Loucy (cell line): ENCODE measurements around the gene TDRD12.

ENCODE experiments used
- H2AFZ ChIP-seq: fragments of 200-600 bp; sonication (generic); 2 replicates; pipeline ENCODE4 v1.6.0; 2016; ENCODE audit warnings: antibody characterized with exemption, mild to moderate bottlenecking, low read length, moderate library complexity
- H3F3A ChIP-seq: fragments of 200-600 bp; 2 replicates; pipeline ENCODE4 v1.6.0; 2016; ENCODE audit warnings: antibody characterized with exemption, low read depth, mild to moderate bottlenecking
- H3K27me3 ChIP-seq: fragments of 200-600 bp; sonication (generic); 2 replicates; pipeline ENCODE4 v1.6.1; 2014; ENCODE audit warnings: low read length, mild to moderate bottlenecking; ENCODE audit not compliant: insufficient read depth, poor library complexity, severe bottlenecking
- H3K36me3 ChIP-seq: fragments of 200-600 bp; sonication (generic); 2 replicates; pipeline ENCODE4 v1.6.1; 2016; ENCODE audit warnings: low read length; ENCODE audit not compliant: insufficient read depth
- H3K4me1 ChIP-seq: fragments of 200-600 bp; sonication (generic); 2 replicates; pipeline ENCODE4 v1.5.1; 2014; ENCODE audit warnings: low read length, mild to moderate bottlenecking; ENCODE audit not compliant: insufficient read depth, poor library complexity, severe bottlenecking
- H3K4me2 ChIP-seq: fragments of 200-600 bp; sonication (generic); 2 replicates; pipeline ENCODE4 v1.6.0; 2014; ENCODE audit warnings: antibody characterized with exemption, low read length, low read depth, mild to moderate bottlenecking; ENCODE audit not compliant: poor library complexity, severe bottlenecking
- H3K4me3 ChIP-seq: fragments of 200-600 bp; sonication (generic); 2 replicates; pipeline ENCODE4 v1.5.1; 2014; ENCODE audit warnings: low read length, mild to moderate bottlenecking, mixed read lengths; ENCODE audit not compliant: poor library complexity, severe bottlenecking
- H3K79me2 ChIP-seq: fragments of 200-600 bp; sonication (generic); 2 replicates; pipeline ENCODE4 v1.6.1; 2014; ENCODE audit warnings: low read length; ENCODE audit not compliant: insufficient read depth
- H3K9ac ChIP-seq: fragments of 200-600 bp; sonication (generic); 2 replicates; pipeline ENCODE4 v1.6.0; 2014; ENCODE audit warnings: mild to moderate bottlenecking, low read depth, low read length, moderate library complexity; ENCODE audit not compliant: poor library complexity, severe bottlenecking
- H3K9me2 ChIP-seq: fragments of 200-600 bp; sonication (generic); replicated peaks from 2 replicates; pipeline ENCODE4 v1.6.1; 2016; ENCODE audit warnings: low read depth, low read length, mixed read lengths
- H3K9me3 ChIP-seq: fragments of 200-600 bp; sonication (generic); 2 replicates; pipeline ENCODE4 v1.6.1; 2014; ENCODE audit warnings: mild to moderate bottlenecking, antibody characterized with exemption, low read length, low read depth; ENCODE audit not compliant: insufficient read depth
- H4K20me1 ChIP-seq: fragments of 200-600 bp; sonication (generic); 2 replicates; pipeline ENCODE4 v1.6.0; 2014; ENCODE audit warnings: antibody characterized with exemption, low read length, mild to moderate bottlenecking; ENCODE audit not compliant: insufficient read depth, poor library complexity, severe bottlenecking
- CTCF ChIP-seq: fragments of 200-600 bp; sonication (generic); conservative IDR thresholded peaks from 2 replicates; pipeline ENCODE4 v1.5.1; 2014; ENCODE audit warnings: mild to moderate bottlenecking, antibody characterized with exemption, low read length
- EZH2phosphoT487 ChIP-seq: fragments of 200-600 bp; IDR thresholded peaks from 2 replicates; pipeline ENCODE4 v1.6.1; 2018; ENCODE audit warnings: antibody characterized with exemption, mild to moderate bottlenecking, moderate library complexity, borderline replicate concordance

The TDRD12 gene, protein sequence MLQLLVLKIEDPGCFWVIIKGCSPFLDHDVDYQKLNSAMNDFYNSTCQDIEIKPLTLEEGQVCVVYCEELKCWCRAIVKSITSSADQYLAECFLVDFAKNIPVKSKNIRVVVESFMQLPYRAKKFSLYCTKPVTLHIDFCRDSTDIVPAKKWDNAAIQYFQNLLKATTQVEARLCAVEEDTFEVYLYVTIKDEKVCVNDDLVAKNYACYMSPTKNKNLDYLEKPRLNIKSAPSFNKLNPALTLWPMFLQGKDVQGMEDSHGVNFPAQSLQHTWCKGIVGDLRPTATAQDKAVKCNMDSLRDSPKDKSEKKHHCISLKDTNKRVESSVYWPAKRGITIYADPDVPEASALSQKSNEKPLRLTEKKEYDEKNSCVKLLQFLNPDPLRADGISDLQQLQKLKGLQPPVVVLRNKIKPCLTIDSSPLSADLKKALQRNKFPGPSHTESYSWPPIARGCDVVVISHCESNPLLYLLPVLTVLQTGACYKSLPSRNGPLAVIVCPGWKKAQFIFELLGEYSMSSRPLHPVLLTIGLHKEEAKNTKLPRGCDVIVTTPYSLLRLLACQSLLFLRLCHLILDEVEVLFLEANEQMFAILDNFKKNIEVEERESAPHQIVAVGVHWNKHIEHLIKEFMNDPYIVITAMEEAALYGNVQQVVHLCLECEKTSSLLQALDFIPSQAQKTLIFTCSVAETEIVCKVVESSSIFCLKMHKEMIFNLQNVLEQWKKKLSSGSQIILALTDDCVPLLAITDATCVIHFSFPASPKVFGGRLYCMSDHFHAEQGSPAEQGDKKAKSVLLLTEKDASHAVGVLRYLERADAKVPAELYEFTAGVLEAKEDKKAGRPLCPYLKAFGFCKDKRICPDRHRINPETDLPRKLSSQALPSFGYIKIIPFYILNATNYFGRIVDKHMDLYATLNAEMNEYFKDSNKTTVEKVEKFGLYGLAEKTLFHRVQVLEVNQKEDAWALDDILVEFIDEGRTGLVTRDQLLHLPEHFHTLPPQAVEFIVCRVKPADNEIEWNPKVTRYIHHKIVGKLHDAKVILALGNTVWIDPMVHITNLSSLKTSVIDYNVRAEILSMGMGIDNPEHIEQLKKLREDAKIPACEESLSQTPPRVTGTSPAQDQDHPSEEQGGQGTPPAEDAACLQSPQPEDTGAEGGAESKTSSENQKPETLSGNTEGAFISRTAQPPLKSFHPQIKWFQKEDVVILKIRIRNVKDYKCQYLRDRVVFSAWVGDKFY (N-terminal part only)

DNA sequence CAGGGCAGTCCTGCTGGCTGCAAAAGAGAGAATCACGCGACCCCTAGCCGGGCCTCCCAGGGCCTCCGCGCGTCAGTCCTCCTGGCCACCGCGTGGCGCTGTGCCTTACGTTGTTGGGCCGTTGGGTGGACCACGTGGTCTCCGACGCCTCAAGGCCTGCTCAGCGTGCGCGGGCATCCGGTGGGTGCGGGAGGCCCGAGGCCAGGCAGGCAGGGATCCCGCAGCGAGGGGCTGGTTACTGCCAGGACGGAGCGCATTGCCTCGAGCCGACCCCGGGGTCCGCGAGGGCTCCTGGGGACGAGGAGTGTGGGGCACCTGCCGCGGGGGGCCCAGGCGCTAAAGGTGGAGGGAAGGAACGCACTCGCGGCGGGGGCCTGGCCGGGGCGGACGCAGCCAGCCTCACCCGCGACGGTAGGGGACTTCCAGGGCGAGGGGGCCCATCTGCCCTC lies at the start of gene TDRD12:
TDRD12 (plus strand) TSS at position 157 of the 449 bp plus-strand sequence. CDS start 306 bp downstream, outside the sequence.
- TF ChIP-seq CTCF: 0 out of 2 replicates have a peak, but pooled peaks have one; percentile 15
- TF ChIP-seq EZH2phosphoT487: no peak
- H3K9ac ChIP-seq: no peak within 1 kb of the TSS
- H2AFZ ChIP-seq: no peak within 1 kb of the TSS
- H4K20me1 ChIP-seq: no peaks in the 10 kb centered on the region
- no peaks in the 10 kb centered on the region for H3F3A ChIP-seq
- H3K79me2 ChIP-seq: no peaks in the 10 kb centered on the region
- peaks cover 11% of the 10 kb centered on the region for H3K4me1 ChIP-seq
- no peak within 1 kb of the TSS for H3K4me2 ChIP-seq
- no peak within 1 kb of the TSS for H3K4me3 ChIP-seq
- no peaks in the 10 kb centered on the region for H3K36me3 ChIP-seq
- no peaks in the 10 kb centered on the region for H3K27me3 ChIP-seq
- H3K9me3 ChIP-seq: no peaks in the 10 kb centered on the region
- no peaks in the 10 kb centered on the region for H3K9me2 ChIP-seq

DNA sequence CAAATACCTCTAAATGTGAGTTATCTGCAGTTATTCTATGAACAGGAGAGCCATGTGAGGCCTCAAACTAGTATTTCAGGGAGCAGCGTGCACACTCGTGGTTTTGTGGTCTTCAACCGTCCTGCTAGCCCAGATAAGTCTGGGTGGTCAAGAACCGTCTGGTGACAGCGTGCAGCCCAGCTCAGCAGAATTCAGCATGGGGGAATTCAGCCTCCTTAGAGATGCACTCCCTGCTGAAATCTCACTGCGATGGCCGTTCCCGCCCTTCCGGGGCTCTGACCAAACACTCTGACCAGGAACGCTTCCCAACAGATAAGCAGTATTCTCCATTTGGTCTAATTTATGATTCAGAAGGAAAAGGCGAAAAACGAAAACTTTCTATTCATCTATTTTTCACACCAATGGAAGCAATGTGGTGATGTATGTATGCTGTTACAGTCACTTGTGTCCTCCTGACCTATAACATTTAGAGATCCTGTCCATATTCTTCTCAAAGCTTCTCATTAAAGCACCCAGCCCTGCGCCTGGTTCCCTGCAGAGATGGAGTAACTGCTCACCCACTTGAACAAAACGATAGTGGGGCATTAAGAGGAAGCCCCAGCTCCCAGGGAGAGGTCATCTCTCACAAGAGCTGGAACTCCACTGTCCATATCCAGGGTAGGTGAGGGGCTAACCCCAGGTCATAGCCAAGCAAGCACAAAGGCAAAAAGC lies 47.5 kb upstream of the TDRD12 start:
- H3K27me3 ChIP-seq: no peaks in the 10 kb centered on the region
- H3K9me2 ChIP-seq: no peaks in the 10 kb centered on the region
- H2AFZ ChIP-seq: no peak overlapping the region
- H3K9me3 ChIP-seq: no peaks in the 10 kb centered on the region
- H3K79me2 ChIP-seq: peaks cover 79% of the 10 kb centered on the region
- no peak for TF ChIP-seq CTCF
- no peak for TF ChIP-seq EZH2phosphoT487
- H3F3A ChIP-seq: no peaks in the 10 kb centered on the region
- peak overlapping the region; percentile 82 for H3K9ac ChIP-seq
- peaks cover 51% of the 10 kb centered on the region for H3K4me1 ChIP-seq
- H3K36me3 ChIP-seq: peaks cover 1% of the 10 kb centered on the region; the same call in 1 of the 2 replicates
- H3K4me3 ChIP-seq: peak overlapping the region; percentile 99
- peak overlapping the region; percentile 90 for H3K4me2 ChIP-seq
- peaks cover 64% of the 10 kb centered on the region for H4K20me1 ChIP-seq

- no peaks in the 10 kb centered on the region for H3K27me3 ChIP-seq
- no peaks in the 10 kb centered on the region for H3K9me3 ChIP-seq
- peak overlapping the region; percentile 99 for H3K4me3 ChIP-seq
- H3K9ac ChIP-seq: peak overlapping the region; percentile 82
- peaks cover 71% of the 10 kb centered on the region for H3K79me2 ChIP-seq
- H3K9me2 ChIP-seq: no peaks in the 10 kb centered on the region
- no peak overlapping the region for H2AFZ ChIP-seq
- H3K4me2 ChIP-seq: peak overlapping the region; percentile 90
- TF ChIP-seq CTCF (no peak), EZH2phosphoT487 (no peak)
- H3K36me3 ChIP-seq: no peaks in the 10 kb centered on the region
- H4K20me1 ChIP-seq: peaks cover 56% of the 10 kb centered on the region
- no peaks in the 10 kb centered on the region for H3F3A ChIP-seq
- H3K4me1 ChIP-seq: peaks cover 48% of the 10 kb centered on the region
Measured at GRCh38 chr19:32672841-32673240, 46.7 kb upstream of the TDRD12 start.
